Measurements from ENCODE around the gene EN1. TPM values are rescaled to one million over a fixed set of nuclear protein-coding genes. Genes with fewer than 3 reads are reported as not detected.

EN1 gene
- total RNA-seq, 5 donors from 2014 or later (not counting 1 experiment from before 2014, with no cell fraction given), result not detected

GRCh38 chr2:118864207-118864606 is 16.8 kb upstream of the EN1 start:
- ChIA-PET CTCF (interaction anchor here (0.6 to 1.0 kb wide), 3 partner anchors 642 to 813 kb away, joined by 3 read pairs; no protein-coding TSS in a partner anchor), POLR2A (no interaction called here)
- 86% methylated on average over 9 of the region's 13 CpGs for WGBS (ENCODE audit: insufficient coverage)
- H3K27ac Mint-ChIP-seq, result no peak overlapping the region
- Histone ChIP-seq H3K27ac (ENCODE audit: low read length) (no peak overlapping the region), H3K27me3 (replicated peaks in 1 of 2; ENCODE audit: control insufficient read depth in 2 of 2, extremely low read depth in 1 of 2, insufficient read depth in 2 of 2, low read length in 1 of 2) (peaks cover 15 to 33% of the 10 kb centered on the region in 2 experiments), H3K9me3 (no peaks in the 10 kb centered on the region), H3K36me3 (ENCODE audit: control insufficient read depth in 2 of 2, extremely low read depth in 1 of 2, insufficient read depth in 1 of 2, low read length in 1 of 2) (no peaks in the 10 kb centered on the region), H3K4me1 (ENCODE audit: control insufficient read depth in 1 of 2, extremely low read depth in 1 of 2, insufficient read depth in 2 of 2, low read length in 2 of 2) (no peaks in the 10 kb centered on the region), H3K4me3 (ENCODE audit: control insufficient read depth in 1 of 2, extremely low read depth in 1 of 2, low read length in 1 of 2) (no peak overlapping the region)
- ATAC-seq (replicated peaks in 1 of 4) (no peak), DNase-seq (no peak)
- H3K36me3 Mint-ChIP-seq, result no peaks in the 10 kb centered on the region
- H3K4me3 Mint-ChIP-seq, result no peak overlapping the region
- no peaks in the 10 kb centered on the region for H3K4me1 Mint-ChIP-seq
- no peaks in the 10 kb centered on the region for H3K9me3 Mint-ChIP-seq
- H3K27me3 Mint-ChIP-seq, result peaks cover 47 to 61% of the 10 kb centered on the region in 2 donors

DNA sequence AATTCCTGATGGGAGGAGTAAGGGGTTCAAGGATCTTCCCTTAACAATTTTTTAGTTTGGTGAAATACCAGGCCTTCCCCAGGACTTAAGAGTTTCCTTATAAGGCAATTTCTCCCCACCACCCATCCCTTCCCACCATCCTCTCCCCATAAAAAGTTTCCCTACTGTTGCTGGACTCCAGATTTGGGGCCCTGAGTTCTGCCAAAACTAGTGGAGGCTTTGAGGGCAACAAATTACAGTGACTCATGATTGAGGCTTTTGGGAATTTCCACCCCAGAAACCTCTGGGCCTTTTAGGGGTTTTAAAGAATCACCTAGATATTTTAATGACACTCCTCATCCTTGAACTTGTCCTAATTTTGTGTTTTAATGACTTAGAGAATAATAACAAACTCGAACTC is 14.3 kb upstream of the EN1 start:
- H3K27ac ChIP-seq (ENCODE audit: low read length), result no peak overlapping the region
- no peak overlapping the region for H3K4me3 Mint-ChIP-seq
- ChIA-PET CTCF (interaction anchor here (0.6 to 2.2 kb wide), 2 partner anchors 14 to 640 kb away, joined by 3 to 8 read pairs; partner anchors contain the start of gene EN1 (in 1 of the 2)), POLR2A (no interaction called here)
- no peak overlapping the region for H3K4me3 ChIP-seq (ENCODE audit: control insufficient read depth in 1 of 2, extremely low read depth in 1 of 2, low read length in 1 of 2)
- ATAC-seq (replicated peaks in 1 of 4) (no peak), DNase-seq (no peak)
- peaks cover 23 to 58% of the 10 kb centered on the region in 2 experiments for H3K27me3 ChIP-seq (replicated peaks in 1 of 2; ENCODE audit: control insufficient read depth in 2 of 2, extremely low read depth in 1 of 2, insufficient read depth in 2 of 2, low read length in 1 of 2)
- no peaks in the 10 kb centered on the region for H3K36me3 ChIP-seq (ENCODE audit: control insufficient read depth in 2 of 2, extremely low read depth in 1 of 2, insufficient read depth in 1 of 2, low read length in 1 of 2)
- no peaks in the 10 kb centered on the region for H3K9me3 ChIP-seq
- H3K4me1 Mint-ChIP-seq, result peaks cover 1 to 9% (median 5%) of the 10 kb centered on the region in 3 donors
- WGBS (ENCODE audit: insufficient coverage), result no CpG with 5 or more reads among the region's 1 CpG
- H3K27ac Mint-ChIP-seq, result no peak overlapping the region
- no peaks in the 10 kb centered on the region for H3K36me3 Mint-ChIP-seq
- peaks cover 52 to 80% of the 10 kb centered on the region in 2 donors for H3K27me3 Mint-ChIP-seq
- H3K9me3 Mint-ChIP-seq, result no peaks in the 10 kb centered on the region
- H3K4me1 ChIP-seq (ENCODE audit: control insufficient read depth in 1 of 2, extremely low read depth in 1 of 2, insufficient read depth in 2 of 2, low read length in 2 of 2), result peaks cover 0 to 14% of the 10 kb centered on the region in 2 experiments

- DNase-seq, result peak in 1 of 35 experiments; percentile 2
- H3K4me1 Mint-ChIP-seq, result peaks cover 6 to 14% (median 10%) of the 10 kb centered on the region in 3 donors
- ATAC-seq (replicated peaks in 1 of 4), result no peak
- H3K27me3 Mint-ChIP-seq, result peaks cover 57 to 84% of the 10 kb centered on the region in 2 donors
- ChIA-PET POLR2A (no interaction called here), CTCF (interaction anchor here in 1 of 2 donors (2.2 kb wide), 1 partner anchor 640 kb away, joined by 8 read pairs; no protein-coding TSS in a partner anchor)
- no peak overlapping the region for H3K27ac Mint-ChIP-seq
- H3K36me3 Mint-ChIP-seq, result no peaks in the 10 kb centered on the region
- H3K36me3 ChIP-seq (ENCODE audit: control insufficient read depth in 2 of 2, extremely low read depth in 1 of 2, insufficient read depth in 1 of 2, low read length in 1 of 2), result no peaks in the 10 kb centered on the region
- H3K4me3 ChIP-seq (ENCODE audit: control insufficient read depth in 1 of 2, extremely low read depth in 1 of 2, low read length in 1 of 2), result no peak overlapping the region
- peaks cover 0 to 19% of the 10 kb centered on the region in 2 experiments for H3K4me1 ChIP-seq (ENCODE audit: control insufficient read depth in 1 of 2, extremely low read depth in 1 of 2, insufficient read depth in 2 of 2, low read length in 2 of 2)
- H3K9me3 Mint-ChIP-seq, result no peaks in the 10 kb centered on the region
- H3K4me3 Mint-ChIP-seq, result no peak overlapping the region
- no peak overlapping the region for H3K27ac ChIP-seq (ENCODE audit: low read length)
- H3K27me3 ChIP-seq (replicated peaks in 1 of 2; ENCODE audit: control insufficient read depth in 2 of 2, extremely low read depth in 1 of 2, insufficient read depth in 2 of 2, low read length in 1 of 2), result peaks cover 27 to 63% of the 10 kb centered on the region in 2 experiments
- H3K9me3 ChIP-seq, result no peaks in the 10 kb centered on the region
- WGBS (ENCODE audit: insufficient coverage), result 68% methylated on average over 4 of the region's 7 CpGs
Observed at GRCh38 chr2:118861242-118861641, 13.8 kb upstream of the EN1 start.

DNA sequence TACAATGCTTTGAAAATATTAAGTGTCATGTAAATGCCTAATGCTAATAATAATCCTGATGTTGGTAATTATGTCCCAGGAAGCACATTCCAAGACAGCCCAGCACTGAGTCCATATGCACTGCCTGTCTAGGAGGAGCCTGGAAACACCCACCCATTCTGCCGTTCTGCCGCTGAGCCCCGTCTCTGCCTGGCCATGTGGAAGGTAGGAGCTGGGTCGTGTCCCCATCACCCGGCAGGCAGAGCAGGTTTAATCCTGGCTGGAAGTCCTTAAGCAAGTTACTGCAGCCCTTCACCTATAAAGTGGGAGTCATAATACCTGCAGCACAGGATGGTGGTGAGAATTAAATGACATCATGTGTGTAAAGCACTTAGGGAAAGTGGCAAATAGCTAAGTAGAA is 13.1 kb upstream of the EN1 start:
- peaks cover 13 to 20% (median 16%) of the 10 kb centered on the region in 3 donors for H3K4me1 Mint-ChIP-seq
- CTCF ChIA-PET, result interaction anchor here (0.5 to 0.7 kb wide), 2 partner anchors 1021 to 1061 kb away, joined by 3 to 7 read pairs; no protein-coding TSS in a partner anchor
- H3K4me3 Mint-ChIP-seq, result no peak overlapping the region
- H3K4me3 ChIP-seq (ENCODE audit: control insufficient read depth in 1 of 2, extremely low read depth in 1 of 2, low read length in 1 of 2), result no peak overlapping the region
- peaks cover 0 to 26% of the 10 kb centered on the region in 2 experiments for H3K4me1 ChIP-seq (ENCODE audit: control insufficient read depth in 1 of 2, extremely low read depth in 1 of 2, insufficient read depth in 2 of 2, low read length in 2 of 2)
- ATAC-seq (replicated peaks in 1 of 4), result no peak
- no peak overlapping the region for H3K27ac Mint-ChIP-seq
- POLR2A ChIA-PET, result no interaction called here
- H3K9me3 Mint-ChIP-seq, result no peaks in the 10 kb centered on the region
- no peaks in the 10 kb centered on the region for H3K36me3 Mint-ChIP-seq
- DNase-seq, result peak in 1 of 35 experiments; percentile 2
- H3K27me3 Mint-ChIP-seq, result peaks cover 58 to 88% of the 10 kb centered on the region in 2 donors
- no peaks in the 10 kb centered on the region for H3K36me3 ChIP-seq (ENCODE audit: control insufficient read depth in 2 of 2, extremely low read depth in 1 of 2, insufficient read depth in 1 of 2, low read length in 1 of 2)
- H3K9me3 ChIP-seq, result no peaks in the 10 kb centered on the region
- WGBS (ENCODE audit: insufficient coverage), result no CpG with 5 or more reads among the region's 5 CpGs
- no peak overlapping the region for H3K27ac ChIP-seq (ENCODE audit: low read length)
- peaks cover 30 to 68% of the 10 kb centered on the region in 2 experiments for H3K27me3 ChIP-seq (replicated peaks in 1 of 2; ENCODE audit: control insufficient read depth in 2 of 2, extremely low read depth in 1 of 2, insufficient read depth in 2 of 2, low read length in 1 of 2)

GRCh38 chr2:118859157-118859770 is 11.8 kb upstream of the EN1 start:
- DNase-seq (peak in 1 of 35 experiments; percentile 5), ATAC-seq (replicated peaks in 1 of 4) (no peak)
- Mint-ChIP-seq H3K4me1 (peaks cover 20 to 24% (median 20%) of the 10 kb centered on the region in 3 donors), H3K27ac (no peak overlapping the region), H3K36me3 (no peaks in the 10 kb centered on the region), H3K4me3 (no peak overlapping the region), H3K9me3 (no peaks in the 10 kb centered on the region), H3K27me3 (peaks cover 52 to 87% of the 10 kb centered on the region in 2 donors)
- ChIA-PET CTCF (interaction anchor here (0.5 to 1.7 kb wide), 4 partner anchors 12 to 1729 kb away, joined by 3 to 7 read pairs (median 5); partner anchors contain the start of gene EN1 (in 1 of the 2)), POLR2A (interaction anchor here in 1 of 2 donors (0.7 kb wide), 1 partner anchor 15 kb away, joined by 8 read pairs; no protein-coding TSS in a partner anchor)
- Histone ChIP-seq H3K36me3 (ENCODE audit: control insufficient read depth in 2 of 2, extremely low read depth in 1 of 2, insufficient read depth in 1 of 2, low read length in 1 of 2) (no peaks in the 10 kb centered on the region), H3K4me3 (ENCODE audit: control insufficient read depth in 1 of 2, extremely low read depth in 1 of 2, low read length in 1 of 2) (no peak overlapping the region), H3K9me3 (no peaks in the 10 kb centered on the region), H3K27me3 (replicated peaks in 1 of 2; ENCODE audit: control insufficient read depth in 2 of 2, extremely low read depth in 1 of 2, insufficient read depth in 2 of 2, low read length in 1 of 2) (peaks cover 30 to 77% of the 10 kb centered on the region in 2 experiments), H3K4me1 (ENCODE audit: control insufficient read depth in 1 of 2, extremely low read depth in 1 of 2, insufficient read depth in 2 of 2, low read length in 2 of 2) (peaks cover 0 to 37% of the 10 kb centered on the region in 2 experiments), H3K27ac (ENCODE audit: low read length) (no peak overlapping the region)
- 7% methylated on average over 10 of the region's 26 CpGs for WGBS (ENCODE audit: insufficient coverage)

DNA sequence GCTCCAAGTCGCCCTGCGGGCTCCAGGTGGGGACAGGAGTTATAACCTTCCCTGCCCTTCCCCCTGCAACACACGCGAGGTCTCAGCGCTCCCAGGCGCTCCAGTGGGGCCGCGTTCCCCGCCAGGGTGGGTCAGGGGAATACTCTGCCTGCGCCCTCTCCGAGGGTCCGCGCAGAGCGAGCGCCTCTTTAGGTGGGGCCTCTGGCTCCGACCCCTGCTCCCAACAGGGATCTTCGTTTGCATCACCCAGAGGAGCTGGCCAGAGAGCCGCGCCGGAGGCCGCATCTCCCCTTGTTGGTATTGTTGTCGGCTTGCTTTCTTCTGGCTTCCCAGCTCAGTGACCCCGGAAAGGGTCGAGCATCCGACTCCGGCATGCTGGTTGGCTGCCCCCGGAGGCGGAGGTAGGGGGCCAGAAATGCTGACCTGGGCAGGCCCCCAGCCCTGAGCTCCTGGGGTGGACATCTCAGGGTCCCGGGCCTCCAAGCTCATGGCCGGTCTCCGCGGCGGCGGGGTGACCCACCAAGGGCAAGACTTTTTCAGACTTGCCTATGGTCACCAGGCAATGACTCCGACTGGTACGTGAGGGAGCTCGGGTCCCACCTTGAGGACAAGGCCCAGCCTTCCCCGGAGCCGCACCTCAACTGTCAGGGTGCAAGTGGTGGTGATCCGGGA is 11.2 kb upstream of the EN1 start:
- Mint-ChIP-seq H3K9me3 (no peaks in the 10 kb centered on the region), H3K4me1 (peaks cover 24 to 28% (median 24%) of the 10 kb centered on the region in 3 donors), H3K27me3 (peaks cover 55 to 87% of the 10 kb centered on the region in 2 donors), H3K4me3 (no peak overlapping the region), H3K36me3 (no peaks in the 10 kb centered on the region), H3K27ac (no peak overlapping the region)
- Histone ChIP-seq H3K27me3 (replicated peaks in 1 of 2; ENCODE audit: control insufficient read depth in 2 of 2, extremely low read depth in 1 of 2, insufficient read depth in 2 of 2, low read length in 1 of 2) (peaks cover 33 to 81% of the 10 kb centered on the region in 2 experiments), H3K4me1 (ENCODE audit: control insufficient read depth in 1 of 2, extremely low read depth in 1 of 2, insufficient read depth in 2 of 2, low read length in 2 of 2) (peaks cover 0 to 41% of the 10 kb centered on the region in 2 experiments), H3K36me3 (ENCODE audit: control insufficient read depth in 2 of 2, extremely low read depth in 1 of 2, insufficient read depth in 1 of 2, low read length in 1 of 2) (no peaks in the 10 kb centered on the region), H3K9me3 (no peaks in the 10 kb centered on the region), H3K4me3 (ENCODE audit: control insufficient read depth in 1 of 2, extremely low read depth in 1 of 2, low read length in 1 of 2) (no peak overlapping the region), H3K27ac (ENCODE audit: low read length) (no peak overlapping the region)
- ATAC-seq (replicated peaks in 1 of 4) (no peak), DNase-seq (peak in 1 of 35 experiments; percentile 5)
- 9% methylated on average over 32 of the region's 40 CpGs for WGBS (ENCODE audit: insufficient coverage)
- ChIA-PET POLR2A (no interaction called here), CTCF (interaction anchor here (0.5 to 1.7 kb wide), 4 partner anchors 11 to 1728 kb away, joined by 3 to 7 read pairs (median 5); partner anchors contain the start of gene EN1 (in 1 of the 2))
